ENCODE results near the gene TBC1D10A. TPM values are rescaled to one million over a fixed set of nuclear protein-coding genes. Genes with fewer than 3 reads are reported as not detected.

TBC1D10A gene
- 16.3 and 19.9 TPM in 2 replicates for total RNA-seq

DNA sequence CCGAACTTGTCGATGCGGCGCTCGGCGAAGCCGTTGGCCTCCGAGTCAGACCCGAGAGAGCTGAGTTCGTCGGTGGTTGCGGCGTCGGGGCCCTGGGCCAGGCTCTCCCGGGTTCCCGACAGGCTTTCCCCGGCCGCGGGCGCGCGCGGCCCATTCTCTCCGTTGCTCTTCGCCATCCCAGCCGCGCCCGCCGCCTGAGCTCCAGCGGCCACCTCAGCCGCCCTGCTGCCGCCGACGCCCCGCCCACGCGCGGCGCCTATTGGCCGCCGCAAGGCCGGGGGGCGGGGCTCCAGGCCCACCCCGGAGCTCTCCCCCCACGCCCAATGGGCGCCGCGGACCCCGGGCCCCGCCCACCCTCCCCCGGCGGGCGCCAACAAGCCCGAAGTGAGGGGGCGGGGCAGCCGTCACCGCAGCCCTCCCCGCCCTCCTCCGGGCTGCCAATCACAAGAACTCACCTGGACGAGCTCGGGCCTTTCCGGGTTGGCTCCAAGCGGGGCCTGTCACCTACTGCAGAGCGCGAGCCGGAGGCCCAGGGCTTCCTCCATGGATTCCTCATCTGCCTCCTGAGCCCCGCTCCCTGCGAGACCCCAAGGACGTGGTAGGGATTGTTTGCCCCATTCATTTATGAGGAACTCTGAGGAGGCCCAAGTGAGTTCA lies at the start of gene TBC1D10A:
TSS of gene TBC1D10A (minus strand) at position 236 of the 657 bp plus-strand sequence. CDS start at position 176, 60 bp downstream.

GRCh38 chr22:30356449-30357235 lies 29.9 kb upstream of the TBC1D10A start, which contains the start of the genes CCDC157 and SF3A1:
CCDC157 (plus strand) TSS chr22:30357007; CDS start chr22:30366001, 8,994 bp downstream.
SF3A1 (minus strand) TSS chr22:30356894; CDS start chr22:30356792, 102 bp downstream.

DNA sequence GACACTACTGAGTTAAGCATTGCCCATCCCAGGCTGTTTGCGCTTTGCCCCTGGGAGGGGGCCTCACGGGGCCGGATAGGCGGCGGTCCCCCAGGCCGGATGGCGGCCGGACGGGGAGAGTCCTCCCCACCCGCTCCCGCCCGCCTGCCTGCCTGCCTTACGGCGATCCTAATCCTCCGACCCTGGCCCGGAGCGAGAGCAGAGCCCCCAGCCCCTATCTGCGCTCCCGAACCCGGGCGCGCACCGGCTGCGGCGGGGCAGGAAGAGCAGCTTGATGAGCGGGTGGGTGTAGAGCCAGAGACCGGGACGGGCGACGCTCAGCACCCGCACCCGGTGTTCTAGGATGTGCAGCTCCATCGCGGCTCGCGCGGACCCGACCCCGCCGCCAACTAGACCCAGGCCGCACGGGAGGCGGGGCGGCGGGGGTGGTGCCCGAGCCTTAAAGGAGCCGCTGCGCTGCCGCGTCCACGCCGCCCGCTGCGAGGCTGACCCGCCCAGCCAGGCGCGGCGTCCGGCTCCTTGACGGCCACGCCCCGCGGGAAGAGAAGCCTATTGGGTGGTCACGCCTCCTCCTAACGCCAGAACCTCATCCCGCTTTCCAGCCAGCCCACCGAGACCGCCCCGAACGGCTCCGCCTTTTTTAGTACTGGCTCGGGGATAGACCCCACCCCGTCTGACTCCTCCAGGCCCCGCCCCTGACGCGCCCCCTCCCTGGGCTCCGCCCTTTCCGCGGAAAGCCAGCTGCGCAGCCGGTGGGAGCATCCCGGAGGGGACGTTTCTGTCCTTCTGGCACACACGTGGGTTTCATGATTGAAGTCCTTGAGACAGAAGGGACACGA lies 37.4 kb downstream of the TBC1D10A start, which contains the start of gene CASTOR1:
TSS of gene CASTOR1 (minus strand) at position 365 of the 839 bp plus-strand sequence. CDS start at position 357, 8 bp downstream.

DNA sequence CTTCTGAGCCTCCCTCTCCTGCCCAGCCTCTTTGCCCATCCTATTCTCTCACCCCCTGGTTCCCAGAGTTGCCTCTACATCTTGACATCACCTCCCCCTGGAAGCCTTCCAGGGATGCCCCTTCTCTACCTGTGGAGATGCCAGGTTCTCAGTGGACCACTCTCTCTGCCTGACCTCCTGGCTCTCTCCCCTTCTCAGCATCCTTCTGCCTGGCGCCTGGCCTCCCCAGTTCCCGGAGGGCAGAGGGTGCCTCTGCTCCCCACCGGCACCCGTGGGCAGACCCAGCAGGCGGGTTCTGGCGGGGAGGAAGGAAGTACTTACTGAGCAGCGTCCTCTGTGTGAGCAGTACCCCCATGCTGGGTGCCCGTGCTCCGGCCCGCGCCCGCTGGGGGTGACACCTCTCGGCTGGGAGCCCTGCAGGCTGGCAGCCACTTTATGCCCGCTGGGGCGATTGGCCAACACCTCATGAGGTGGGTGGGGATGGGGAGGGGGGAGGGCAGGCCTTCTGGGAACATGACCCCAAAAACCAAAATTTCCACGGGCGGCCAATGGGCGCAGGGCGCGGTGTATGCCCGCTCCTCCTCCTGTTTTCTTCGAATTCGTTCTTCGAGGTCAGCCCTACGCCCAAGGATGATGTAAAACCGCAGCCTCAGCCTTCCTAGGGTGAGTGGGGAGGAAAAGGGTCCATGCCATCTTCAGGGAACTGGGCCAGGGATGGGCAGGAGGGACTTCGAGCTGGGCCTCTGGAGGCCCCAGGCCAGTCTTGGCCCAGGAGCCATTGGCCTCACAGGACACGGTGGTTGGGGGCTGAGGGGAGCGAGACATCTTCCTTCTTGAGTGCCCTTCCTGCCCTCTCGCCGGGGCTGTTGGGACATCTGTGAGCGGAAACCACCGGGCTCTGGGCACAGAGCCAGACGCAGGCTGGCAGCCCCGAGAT lies 60.0 kb downstream of the TBC1D10A start, which contains the start of gene OSM:
TSS of gene OSM (minus strand) at position 407 of the 937 bp plus-strand sequence. CDS start at position 355, 52 bp downstream.

DNA sequence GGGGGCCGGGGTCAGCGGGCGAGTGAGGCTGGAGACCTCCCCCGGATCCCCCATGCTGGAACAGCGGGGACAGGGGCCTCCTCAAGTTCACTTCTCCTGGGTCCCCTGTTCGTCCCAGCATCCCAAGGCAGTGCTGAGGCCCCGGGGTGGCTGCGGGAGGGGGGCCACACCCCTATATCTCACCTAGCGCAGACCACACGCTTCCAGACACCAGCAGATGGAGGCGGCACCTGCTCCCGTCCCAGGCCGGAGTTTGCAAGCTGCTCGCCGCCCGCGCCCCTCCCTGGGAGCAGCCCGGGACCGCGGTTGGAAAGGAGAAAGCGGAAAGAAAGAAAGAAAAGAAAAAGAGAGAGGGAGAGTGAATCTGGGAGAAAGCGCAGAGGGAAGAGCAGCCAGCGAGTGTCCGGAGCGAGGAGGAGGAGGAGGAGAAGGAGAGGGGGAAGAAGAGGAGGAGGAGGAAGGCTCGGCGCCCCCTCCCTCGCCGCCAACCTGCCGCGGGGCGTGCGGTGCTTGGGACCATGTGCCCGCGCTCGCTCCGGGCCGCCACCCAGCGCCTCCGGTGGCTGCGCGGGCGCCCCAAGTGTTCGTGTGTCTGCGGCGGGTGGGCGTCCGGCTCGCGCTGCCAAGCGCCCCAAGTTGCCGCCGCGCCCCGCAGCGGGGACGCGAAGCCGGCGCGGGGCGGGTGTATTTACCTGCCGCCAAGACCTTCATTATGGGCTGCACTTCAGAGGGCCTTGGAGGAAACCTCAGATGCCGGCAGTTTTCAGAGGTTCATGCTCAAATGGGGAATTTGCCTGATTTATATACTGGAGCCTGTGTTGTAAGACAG lies 80.5 kb downstream of the TBC1D10A start, which contains the start of gene LIF:
TSS of gene LIF (minus strand) at position 775 of the 829 bp plus-strand sequence. CDS start at position 711, 64 bp downstream.

Other genes with a start within 250 kb of the TBC1D10A start
- not detected in 2 replicates for gene HORMAD2, start 246.5 kb downstream of the TBC1D10A start, total RNA-seq
- gene LIF, start 80.2 kb downstream of the TBC1D10A start, total RNA-seq = 12.9 and 52.8 TPM in 2 replicates
- gene OSM, start 60.1 kb downstream of the TBC1D10A start, total RNA-seq = 0.13 TPM in 1 of 2 replicates, not detected in the other
- gene CASTOR1, start 37.4 kb downstream of the TBC1D10A start, total RNA-seq = 8.1 and 8.9 TPM in 2 replicates
- 24.3 and 63.7 TPM in 2 replicates for gene SF3A1, start 30.0 kb upstream of the TBC1D10A start, total RNA-seq
- 2.2 and 3.9 TPM in 2 replicates for gene CCDC157, start 30.1 kb upstream of the TBC1D10A start, total RNA-seq
- gene RNF215, start 60.5 kb upstream of the TBC1D10A start, total RNA-seq = 23.7 and 24.6 TPM in 2 replicates
- gene SEC14L2, start 70.1 kb upstream of the TBC1D10A start, total RNA-seq = 7.0 and 77.6 TPM in 2 replicates
- 20.0 and 53.7 TPM in 2 replicates for gene MTFP1, start 98.8 kb upstream of the TBC1D10A start, total RNA-seq
- not detected in 2 replicates for gene SEC14L3, start 145.1 kb upstream of the TBC1D10A start, total RNA-seq
- gene SEC14L4, start 178.8 kb upstream of the TBC1D10A start, total RNA-seq = not detected in 2 replicates
- gene SEC14L6, start 219.8 kb upstream of the TBC1D10A start, total RNA-seq = not detected in 2 replicates
- not detected in 2 replicates for gene GAL3ST1, start 247.7 kb upstream of the TBC1D10A start, total RNA-seq

All from epithelial cell of alveolus of lung (primary cell).